Effector CD8-positive, alpha-beta T cell (primary cell): Measurements from ENCODE around the gene GPATCH4.
"Not testable (repeated sequence)": the region's sequence is repeated elsewhere in the genome, so short reads cannot be mapped to it uniquely, and the experiment has no call there.

Source experiments
- DNase-seq: peaks from one replicate; lab custom pipeline; 2025; lab: John Stamatoyannopoulos, UW

The GPATCH4 gene

DNA sequence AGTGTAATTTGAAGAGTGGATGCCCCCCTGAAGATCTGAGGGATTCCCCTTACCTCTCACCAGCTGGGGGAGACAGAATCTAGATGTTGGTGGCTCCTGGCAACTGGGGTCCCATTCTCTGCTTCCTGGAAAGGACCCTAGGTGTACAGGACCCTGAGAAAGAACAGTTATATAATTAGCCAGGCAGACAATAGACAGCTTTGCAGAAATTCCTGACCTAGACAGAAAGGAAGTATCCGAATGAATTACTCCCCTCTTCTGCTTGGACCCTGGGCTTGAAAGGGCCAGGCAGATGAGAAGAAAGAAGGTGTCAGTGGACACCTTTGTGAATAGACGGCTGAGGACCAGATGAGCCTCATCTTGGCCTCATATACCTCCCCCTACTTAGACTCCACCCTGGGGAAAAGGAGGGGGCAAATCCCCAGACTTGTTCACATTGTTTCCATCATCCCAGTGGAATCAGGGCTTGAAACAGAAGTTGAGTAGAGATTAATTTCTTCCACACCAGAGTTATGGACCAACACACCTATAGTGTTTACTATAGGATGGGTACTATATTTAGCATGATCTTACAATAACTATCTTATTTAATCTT is 27.1 kb downstream of the GPATCH4 start:
- no peak for DNase-seq

- no peak for DNase-seq
These were observed 28.6 kb downstream of the GPATCH4 start for GRCh38 chr1:156572663-156573018.

GRCh38 chr1:156571919-156572662 is 29.2 kb downstream of the GPATCH4 start, which contains the start of gene IQGAP3:
Gene IQGAP3 (minus strand): TSS chr1:156572565. CDS start chr1:156572529, 36 bp downstream.
- DNase-seq = peak; percentile 59

GRCh38 chr1:156571261-156571852 is 29.9 kb downstream of the GPATCH4 start:
- no peak for DNase-seq

GRCh38 chr1:156566436-156566835 is 34.8 kb downstream of the GPATCH4 start:
- no peak for DNase-seq

- no peak for DNase-seq
These were observed 35.8 kb downstream of the GPATCH4 start for GRCh38 chr1:156565519-156565918.

GRCh38 chr1:156560585-156561163 is 40.6 kb downstream of the GPATCH4 start:
- no peak for DNase-seq

- no peak for DNase-seq
These were observed 41.4 kb downstream of the GPATCH4 start for GRCh38 chr1:156559797-156560385.

DNA sequence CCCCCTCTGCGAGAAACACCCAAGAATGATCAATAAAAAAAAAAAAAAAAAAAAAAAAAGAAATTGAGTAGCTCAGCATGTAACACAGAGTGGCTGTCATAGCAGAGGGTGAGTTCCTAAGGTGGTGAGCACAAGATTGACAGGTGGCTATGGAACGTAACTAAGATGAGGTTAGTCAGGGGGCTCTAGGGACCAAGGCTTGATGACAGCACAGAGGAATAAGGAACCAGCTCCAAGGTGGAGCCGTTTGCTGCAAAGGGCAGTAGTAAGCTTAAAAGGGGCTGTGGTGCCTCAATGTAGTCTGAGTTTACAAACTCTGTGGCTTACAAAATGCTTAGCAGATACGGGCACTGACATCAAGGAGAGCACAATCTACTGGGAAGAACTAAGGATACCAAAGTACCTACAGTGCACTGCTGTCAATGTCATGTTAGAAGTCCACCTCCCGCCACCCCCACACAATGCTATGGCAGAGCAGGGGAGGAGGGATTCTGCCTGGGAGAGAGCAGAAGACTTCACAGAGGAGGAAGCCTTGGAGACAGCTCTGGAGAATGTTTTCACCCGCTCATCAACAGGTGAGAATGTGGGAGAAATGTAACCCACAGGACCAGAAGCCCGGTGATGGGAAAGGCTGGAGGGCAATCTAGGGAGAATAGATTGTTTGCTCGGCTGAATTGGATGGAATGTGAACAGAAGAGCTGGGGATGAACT is 42.0 kb downstream of the GPATCH4 start:
- DNase-seq = no peak

DNA sequence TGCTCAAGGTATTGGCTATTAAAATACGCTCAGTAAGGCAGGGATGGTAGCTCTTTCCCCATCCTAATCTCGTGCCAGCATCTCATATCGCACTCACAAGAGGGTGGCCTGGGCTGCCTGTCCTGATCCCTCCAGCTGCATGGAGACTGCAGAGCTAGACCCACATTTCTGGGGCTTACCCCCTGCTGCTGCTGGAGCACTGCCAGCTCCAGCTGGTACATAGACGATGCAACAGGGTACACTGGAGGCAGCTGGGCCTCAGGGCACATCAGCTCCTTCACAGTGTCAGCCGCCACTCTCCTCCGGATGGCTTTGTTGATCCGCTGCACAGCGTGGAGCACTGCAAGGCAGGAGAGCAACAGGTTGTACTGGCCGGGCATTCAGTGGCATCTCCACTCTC is 44.9 kb downstream of the GPATCH4 start:
- no peak for DNase-seq

DNA sequence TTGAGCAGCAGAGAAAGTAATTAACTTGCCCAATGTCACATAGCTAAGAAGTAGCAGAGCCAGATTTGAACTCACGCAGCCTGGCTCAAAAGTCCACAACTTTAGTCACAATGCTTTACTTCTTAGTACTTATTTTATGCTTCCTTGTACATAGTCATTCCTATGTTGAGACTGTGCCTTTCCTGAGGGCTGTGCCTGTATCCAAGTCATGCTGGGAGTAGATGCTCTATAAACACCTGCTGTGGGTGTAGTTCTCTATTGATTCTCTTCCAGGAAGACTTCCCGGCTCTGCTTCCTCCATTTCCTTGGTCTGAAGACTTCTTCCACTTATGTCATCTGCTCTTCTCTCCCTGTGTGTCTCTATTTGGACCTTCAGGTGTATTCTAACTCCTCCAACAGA is 45.6 kb downstream of the GPATCH4 start:
- no peak for DNase-seq

- DNase-seq = no peak
These were observed 46.3 kb downstream of the GPATCH4 start for GRCh38 chr1:156554971-156555370.

DNA sequence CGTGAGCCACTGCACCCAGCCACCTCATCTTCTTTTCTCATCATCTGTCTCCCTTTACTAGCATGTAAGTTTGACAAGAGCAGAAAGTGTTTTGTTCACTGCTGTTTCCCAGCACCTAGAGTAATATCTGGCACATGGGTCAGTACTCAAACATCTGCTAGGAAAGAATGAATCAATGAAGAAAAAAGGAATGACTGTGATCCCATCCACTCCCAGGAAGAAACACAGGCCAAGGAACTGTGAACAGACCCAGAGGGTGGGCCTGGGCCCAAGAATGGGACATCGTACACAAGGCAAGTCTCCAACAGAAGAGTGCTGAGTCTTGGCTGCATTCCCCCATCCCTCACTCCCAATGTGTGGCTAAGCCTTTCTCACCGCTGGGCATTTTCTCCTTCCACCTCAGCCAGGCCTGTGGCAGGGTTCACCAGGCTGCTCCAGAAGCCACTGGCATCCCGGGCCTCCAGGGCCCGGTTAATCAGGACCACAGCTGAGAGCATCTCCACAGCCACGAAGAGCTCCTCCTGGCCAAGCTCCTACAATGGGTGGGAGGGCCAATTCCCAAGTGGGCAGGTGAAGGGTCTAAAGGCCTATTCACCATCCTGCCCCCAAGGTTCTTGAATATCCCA is 47.3 kb downstream of the GPATCH4 start:
- DNase-seq = no peak

DNA sequence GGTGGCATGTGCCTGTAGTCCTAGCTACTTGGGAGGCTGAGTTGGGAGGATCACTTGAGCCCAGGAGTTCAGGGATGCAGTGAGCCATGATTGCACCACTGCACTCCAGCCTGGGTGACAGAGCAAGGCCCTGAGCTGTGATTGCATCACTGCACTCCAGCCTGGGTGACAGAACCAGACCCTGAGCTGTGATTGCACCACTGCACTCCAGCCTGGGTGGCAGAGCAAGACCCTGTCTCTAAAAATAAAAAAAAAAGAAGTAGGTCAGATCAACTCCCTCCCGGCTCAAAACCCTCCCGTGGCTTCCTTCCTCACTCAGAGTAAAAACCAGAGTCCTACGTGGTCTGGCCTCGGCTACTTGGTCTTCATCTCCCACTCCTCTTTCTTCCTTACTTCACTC is 48.3 kb downstream of the GPATCH4 start:
- not testable (repeated sequence) for DNase-seq

GRCh38 chr1:156552518-156552917 is 48.8 kb downstream of the GPATCH4 start:
- no peak for DNase-seq

GRCh38 chr1:156551869-156552268 is 49.4 kb downstream of the GPATCH4 start:
- no peak for DNase-seq

DNA sequence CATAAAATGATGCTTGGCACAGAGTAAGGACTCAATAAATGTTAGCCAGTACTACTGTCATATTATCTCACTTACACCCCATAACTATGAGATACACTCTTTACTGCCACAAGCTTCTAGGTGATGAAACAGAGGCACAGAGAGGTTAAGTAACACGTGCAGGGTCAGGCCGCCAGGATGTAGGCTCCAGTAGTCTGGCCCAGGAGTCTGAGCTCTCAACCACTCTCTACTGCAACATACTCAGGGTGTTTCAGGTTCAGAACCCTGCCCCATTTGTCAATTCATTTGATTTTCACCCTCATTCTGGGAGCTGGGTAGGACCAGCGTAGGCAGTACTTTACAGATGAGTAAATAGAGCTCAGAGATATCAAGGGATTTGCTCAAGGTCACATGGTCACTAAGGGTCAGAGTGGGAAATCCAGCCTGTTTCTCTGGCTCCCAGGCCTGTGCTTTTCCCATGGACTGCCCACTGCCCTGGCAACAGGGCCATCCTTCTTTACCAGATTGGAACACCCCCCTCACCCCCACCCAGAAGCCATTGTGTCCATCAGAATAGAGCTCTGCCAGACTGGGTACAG is 50.1 kb downstream of the GPATCH4 start:
- no peak for DNase-seq

GRCh38 chr1:156550346-156550745 is 50.9 kb downstream of the GPATCH4 start:
- DNase-seq = no peak

GRCh38 chr1:156549831-156550230 is 51.4 kb downstream of the GPATCH4 start:
- DNase-seq = no peak

DNA sequence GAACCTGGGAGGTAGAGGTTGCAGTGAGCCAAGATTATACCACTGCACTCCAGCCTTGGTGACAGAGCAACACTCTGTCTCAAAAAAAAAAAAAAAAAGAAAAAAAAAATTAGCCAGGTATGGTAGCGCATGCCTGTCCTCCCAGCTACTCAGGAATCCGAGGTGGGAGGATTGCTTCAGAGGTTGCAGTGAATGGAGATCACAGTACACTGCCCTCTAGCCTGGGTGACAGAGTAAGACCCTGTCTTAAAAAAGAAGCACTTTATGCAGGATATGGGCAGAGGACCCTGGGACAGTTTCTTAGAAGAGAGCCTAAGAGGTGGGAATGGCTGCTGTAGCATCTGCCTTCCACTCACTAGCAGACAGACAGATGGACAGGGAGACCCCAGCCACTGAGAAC is 51.9 kb downstream of the GPATCH4 start:
- no peak for DNase-seq

- DNase-seq = no peak
These were observed 53.3 kb downstream of the GPATCH4 start for GRCh38 chr1:156547982-156548381.
